Measurements from ENCODE around the gene SRCAP. TPM values are rescaled to one million over a fixed set of nuclear protein-coding genes. Genes with fewer than 3 reads are reported as not detected.
"Not testable (repeated sequence)": the region's sequence is repeated elsewhere in the genome, so short reads cannot be mapped to it uniquely, and the experiment has no call there.

The SRCAP gene
- total RNA-seq, 1 experiment from 2014 or later, result 2.6 TPM

DNA sequence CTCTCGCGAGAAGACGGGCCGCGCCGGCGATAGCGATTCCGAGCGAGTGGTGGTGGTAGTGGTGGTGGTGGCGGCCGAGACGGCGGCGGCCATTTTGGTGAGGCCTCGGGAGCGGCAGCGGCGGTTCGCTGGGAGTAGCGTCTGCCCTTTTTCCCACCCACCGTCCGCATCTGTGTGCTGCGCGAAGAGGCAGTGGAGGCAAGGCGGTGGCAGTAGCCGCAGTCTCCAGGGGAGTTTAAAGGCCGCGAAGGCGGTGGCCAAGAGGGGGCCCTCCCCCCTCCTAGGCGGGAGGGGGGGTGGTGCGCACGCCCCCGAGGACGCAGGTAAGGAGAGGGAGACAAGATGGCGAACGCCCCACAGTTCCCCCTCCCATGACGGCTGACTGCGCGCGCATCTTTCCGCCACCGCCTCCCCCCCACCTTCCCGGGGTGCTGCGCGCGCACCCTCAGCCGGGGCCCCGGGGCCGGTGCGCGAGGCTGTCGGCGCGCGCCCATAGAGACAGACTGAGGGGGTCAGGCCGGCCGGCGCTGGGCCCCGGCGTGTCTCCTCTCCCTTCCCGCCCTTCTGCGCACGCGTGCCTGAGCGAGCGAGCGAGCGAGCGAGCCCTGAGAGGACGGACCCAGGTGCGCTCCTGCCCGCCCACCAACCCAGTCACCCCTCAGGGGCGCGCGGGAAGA lies 694 bp upstream of the SRCAP start:
- peak; percentile 94 for DNase-seq (ENCODE audit: low read depth)

DNA sequence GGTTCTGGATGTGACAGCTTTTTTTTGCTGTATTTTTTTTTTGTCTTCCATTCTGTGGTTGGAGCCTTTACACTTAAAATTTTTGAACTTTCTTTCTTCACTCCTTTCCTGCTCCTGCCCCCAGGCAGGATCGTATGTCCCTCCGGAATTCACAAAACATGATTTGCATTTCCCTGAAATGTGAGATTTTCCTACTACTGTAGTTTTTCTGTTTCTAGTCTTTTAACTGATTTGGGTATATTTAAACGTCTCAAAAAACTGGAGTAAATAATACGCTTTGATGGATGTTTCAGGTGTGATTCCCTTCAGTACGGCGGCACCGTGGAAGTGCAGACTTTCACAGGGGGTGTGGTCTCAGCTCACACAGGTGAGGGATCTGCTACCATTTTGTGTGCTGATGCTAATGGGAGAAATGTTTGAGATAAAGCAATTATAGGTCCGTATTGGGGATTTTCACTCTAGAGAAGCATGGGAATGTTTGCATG lies 686 bp downstream of the SRCAP start:
- no peak for DNase-seq (ENCODE audit: low read depth)

DNA sequence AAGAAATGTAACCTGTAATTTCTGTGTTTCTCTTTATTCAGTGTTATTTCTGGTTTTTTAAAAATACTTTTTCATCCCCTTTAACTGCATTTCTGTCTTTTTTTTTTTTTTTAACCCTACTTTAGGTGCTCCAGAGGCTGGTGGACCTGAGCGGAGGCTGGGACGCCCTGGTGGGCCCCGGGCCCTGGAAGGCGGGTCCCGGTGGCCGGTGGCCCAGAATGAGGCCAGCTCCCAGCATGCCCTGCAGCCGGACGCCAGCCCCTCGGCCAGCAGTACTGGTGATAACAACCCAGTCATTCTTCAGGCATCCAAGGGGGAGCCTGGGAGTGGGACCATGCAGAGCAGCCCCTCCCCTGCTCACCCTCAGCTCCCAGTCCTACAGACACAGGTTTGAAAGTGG lies 1.5 kb downstream of the SRCAP start:
- DNase-seq (ENCODE audit: low read depth), result no peak

DNA sequence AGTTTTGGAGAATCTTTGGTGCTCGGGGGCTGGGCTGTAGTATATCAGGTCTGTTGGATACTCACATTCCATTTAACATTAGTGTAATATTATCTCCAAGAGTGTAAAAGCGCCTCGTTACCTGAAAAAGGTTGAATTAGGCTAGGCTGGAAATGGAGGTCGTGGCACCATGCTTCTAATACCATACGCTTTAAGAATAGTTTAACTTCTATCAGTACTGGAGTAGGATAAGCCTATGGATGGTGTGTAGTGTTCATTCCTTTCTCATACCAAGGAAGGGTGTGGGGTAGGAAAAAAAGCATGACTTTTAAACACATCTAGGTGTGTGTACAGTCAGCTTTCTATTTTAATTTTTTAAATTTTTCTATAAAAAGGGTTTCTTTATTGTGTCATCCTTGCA lies 2.0 kb downstream of the SRCAP start:
- DNase-seq (ENCODE audit: low read depth), result no peak

- DNase-seq (ENCODE audit: low read depth), result not testable (repeated sequence)
Observed at GRCh38 chr16:30703071-30703470, 4.1 kb downstream of the SRCAP start.

GRCh38 chr16:30703971-30704370 lies 5.0 kb downstream of the SRCAP start:
- DNase-seq (ENCODE audit: low read depth), result no peak

DNA sequence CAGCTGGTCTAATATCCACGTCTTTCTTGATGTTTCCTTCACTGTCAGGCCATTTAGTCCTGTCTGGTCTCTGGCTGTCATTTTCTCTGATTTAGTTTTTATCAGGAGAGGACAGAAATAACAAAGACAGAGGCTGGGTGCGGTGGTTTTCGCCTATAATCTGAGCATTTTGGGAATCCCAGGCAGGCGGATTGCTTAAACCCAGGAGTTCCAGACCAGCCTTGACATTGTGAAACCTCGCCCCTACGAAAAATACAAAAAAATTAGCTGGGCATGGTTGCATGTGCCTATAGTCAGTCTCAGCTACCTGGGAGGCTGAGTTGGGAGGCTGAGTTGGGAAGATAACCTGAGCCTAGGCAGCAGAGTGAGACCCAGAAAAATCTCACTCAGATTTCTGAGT lies 7.1 kb downstream of the SRCAP start:
- no peak for DNase-seq (ENCODE audit: low read depth)

DNA sequence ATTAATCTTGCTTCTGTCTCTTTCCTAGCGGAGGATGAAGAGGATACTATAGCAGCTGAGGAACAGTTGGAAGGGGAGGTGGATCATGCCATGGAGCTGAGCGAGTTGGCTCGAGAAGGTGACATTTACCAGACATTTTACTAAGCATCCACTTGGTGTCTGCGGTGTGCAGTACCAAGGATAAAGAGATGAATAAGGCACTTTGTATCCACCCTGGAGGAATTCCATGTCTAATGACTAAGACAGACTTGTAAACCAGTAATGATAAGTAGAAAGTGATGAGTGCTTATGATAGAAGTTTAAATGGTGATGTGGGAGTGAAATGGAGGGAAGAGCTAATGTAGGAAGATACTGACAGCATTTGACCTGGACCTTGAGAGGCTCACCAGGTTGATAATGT lies 12.0 kb downstream of the SRCAP start:
- peak; percentile 29 for DNase-seq (ENCODE audit: low read depth)

DNA sequence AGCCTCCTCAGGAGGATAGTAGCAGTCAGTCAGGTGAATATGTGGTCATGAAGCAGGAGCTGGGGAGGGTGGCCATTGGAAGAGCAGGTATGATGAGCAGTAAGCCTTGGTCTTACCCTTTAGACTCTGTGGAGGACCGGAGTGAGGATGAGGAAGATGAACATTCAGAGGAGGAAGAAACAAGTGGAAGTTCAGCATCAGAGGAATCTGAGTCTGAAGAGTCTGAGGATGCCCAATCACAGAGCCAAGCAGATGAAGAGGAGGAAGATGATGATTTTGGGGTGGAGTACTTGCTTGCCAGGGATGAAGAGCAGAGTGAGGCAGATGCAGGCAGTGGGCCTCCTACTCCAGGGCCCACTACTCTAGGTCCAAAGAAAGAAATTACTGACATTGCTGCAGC lies 12.7 kb downstream of the SRCAP start:
- DNase-seq (ENCODE audit: low read depth), result no peak

GRCh38 chr16:30715750-30716445 lies 16.9 kb downstream of the SRCAP start:
- peak; percentile 96 for DNase-seq (ENCODE audit: low read depth)

- DNase-seq (ENCODE audit: low read depth), result no peak
Observed at GRCh38 chr16:30720086-30720485, 21.1 kb downstream of the SRCAP start.

GRCh38 chr16:30720694-30721093 lies 21.7 kb downstream of the SRCAP start:
- no peak for DNase-seq (ENCODE audit: low read depth)

- no peak for DNase-seq (ENCODE audit: low read depth)
Observed at GRCh38 chr16:30721167-30721566, 22.2 kb downstream of the SRCAP start.

GRCh38 chr16:30721606-30722005 lies 22.6 kb downstream of the SRCAP start:
- peak; percentile 31 for DNase-seq (ENCODE audit: low read depth)

GRCh38 chr16:30722443-30722842 lies 23.5 kb downstream of the SRCAP start:
- DNase-seq (ENCODE audit: low read depth), result no peak

DNA sequence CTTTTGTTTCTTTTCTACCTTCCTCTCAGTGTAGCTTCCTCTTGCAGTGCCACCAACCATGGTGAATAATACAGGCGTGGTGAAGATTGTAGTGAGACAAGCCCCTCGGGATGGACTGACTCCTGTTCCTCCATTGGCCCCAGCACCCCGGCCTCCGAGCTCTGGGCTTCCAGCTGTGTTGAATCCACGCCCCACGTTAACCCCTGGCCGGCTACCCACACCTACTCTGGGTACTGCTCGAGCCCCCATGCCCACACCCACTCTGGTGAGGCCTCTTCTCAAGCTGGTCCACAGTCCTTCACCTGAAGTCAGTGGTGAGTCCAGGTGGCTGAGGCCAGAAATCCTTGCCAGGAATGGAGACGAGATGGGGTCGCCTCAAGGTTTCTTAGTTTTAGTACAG lies 23.9 kb downstream of the SRCAP start:
- DNase-seq (ENCODE audit: low read depth), result no peak

DNA sequence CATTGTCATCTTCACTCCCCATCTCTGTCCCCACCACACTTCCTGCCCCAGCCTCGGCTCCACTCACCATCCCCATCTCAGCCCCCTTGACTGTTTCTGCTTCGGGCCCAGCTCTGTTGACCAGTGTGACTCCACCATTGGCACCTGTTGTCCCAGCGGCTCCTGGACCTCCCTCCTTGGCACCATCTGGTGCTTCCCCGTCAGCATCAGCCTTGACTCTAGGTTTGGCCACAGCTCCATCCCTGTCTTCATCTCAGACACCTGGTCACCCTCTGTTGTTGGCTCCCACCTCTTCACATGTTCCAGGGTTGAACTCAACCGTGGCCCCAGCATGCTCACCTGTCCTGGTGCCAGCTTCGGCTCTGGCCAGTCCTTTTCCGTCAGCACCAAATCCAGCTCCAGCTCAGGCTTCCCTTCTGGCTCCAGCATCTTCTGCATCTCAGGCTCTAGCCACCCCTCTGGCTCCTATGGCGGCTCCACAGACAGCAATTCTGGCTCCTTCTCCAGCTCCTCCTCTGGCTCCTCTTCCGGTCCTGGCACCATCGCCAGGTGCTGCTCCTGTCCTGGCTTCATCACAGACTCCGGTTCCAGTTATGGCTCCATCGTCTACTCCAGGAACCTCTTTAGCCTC lies 24.9 kb downstream of the SRCAP start:
- DNase-seq (ENCODE audit: low read depth), result no peak

GRCh38 chr16:30724641-30725417 lies 25.9 kb downstream of the SRCAP start:
- DNase-seq (ENCODE audit: low read depth), result no peak

DNA sequence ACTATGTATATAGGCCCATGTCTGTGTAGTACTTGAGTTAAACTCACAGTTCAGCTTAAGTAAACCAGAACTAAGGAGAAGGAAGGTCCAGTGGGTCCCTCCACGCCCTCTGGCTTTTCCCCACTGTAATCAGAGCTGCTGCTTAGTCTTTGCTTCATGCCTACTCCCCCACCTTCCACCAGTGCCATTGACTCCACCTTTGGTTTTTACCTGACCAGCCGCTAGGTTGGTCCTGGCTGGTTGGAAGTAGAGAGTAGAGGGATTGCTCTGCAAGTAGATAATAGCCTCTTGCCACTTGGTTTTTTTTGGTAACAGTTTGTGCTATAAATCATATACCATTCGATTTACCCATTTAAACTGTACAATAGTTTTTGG lies 26.4 kb downstream of the SRCAP start:
- DNase-seq (ENCODE audit: low read depth), result no peak

DNA sequence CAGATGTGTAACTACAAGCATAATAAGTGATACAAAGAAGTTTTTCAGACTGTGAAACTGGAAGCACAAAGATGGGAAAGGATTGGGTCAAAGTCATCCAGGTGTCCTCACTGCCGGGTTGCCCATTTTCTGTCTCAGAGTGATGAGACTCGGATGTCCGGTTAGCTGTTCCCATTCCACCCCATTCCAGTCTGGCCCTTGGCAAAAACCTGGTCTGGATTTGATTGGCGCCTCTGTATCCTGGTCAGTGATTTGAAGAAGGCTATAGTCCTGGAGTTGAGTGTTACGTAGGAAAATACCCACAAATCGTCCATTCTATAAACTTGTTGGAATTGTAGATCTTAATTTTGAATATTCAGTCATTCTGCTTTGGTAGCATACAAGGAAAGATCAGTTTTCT lies 29.4 kb downstream of the SRCAP start:
- no peak for DNase-seq (ENCODE audit: low read depth)

DNA sequence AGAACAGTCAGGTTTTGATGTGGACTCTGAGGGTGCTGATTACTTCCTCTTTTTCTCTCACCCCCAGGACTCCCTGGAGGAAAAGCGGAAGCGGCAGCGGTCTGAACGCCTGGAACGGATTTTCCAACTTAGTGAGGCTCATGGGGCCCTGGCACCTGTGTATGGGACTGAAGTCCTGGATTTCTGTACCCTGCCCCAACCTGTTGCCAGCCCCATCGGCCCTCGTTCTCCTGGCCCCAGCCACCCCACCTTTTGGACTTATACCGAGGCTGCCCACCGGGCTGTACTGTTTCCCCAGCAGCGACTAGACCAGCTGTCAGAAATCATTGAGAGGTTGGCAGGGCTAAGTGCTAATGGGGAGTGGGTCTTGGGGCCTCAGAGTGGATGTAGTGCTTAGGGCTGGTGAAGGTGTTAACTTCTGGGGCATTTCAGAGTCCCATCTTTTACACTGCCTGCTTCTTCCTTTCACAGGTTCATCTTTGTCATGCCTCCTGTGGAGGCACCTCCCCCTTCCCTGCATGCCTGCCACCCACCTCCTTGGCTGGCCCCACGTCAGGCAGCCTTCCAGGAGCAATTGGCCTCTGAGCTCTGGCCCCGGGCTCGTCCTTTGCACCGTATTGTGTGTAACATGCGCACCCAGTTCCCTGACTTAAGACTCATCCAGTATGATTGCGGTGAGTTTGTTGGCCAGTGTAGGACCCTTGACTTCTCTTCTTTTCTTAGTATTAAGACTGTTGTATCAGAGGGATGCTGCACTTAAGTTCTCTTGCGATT lies 30.1 kb downstream of the SRCAP start:
- no peak for DNase-seq (ENCODE audit: low read depth)

- DNase-seq (ENCODE audit: low read depth), result no peak
Observed at GRCh38 chr16:30731411-30731810, 32.4 kb downstream of the SRCAP start.

All from RPMI7951 (cell line).